SKM-1 (cell line): ENCODE measurements around the gene LNPEP.

ENCODE experiments used
- DNase-seq: peaks from one replicate; lab custom pipeline; 2025; ENCODE audit not compliant: unreplicated experiment; lab: John Stamatoyannopoulos, UW

The LNPEP gene

DNA sequence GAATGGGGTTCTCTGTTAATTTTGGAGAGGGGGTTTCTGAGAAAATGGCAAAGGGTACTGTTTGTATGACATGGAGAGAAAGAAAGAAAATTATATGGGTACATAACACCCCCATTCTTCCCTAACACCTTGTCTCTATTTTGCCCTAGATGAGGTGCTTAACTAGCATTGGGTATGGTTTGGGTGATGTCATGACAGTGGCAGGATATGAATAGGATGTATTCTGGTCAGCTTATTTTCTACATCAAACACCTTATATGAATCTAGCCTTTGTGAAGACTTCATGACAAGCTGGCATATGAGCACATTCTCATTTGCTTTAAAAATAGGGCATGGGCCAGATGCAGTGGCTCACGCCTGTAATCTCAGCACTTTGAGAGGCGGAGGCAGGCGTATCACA lies 58.6 kb downstream of the LNPEP start:
- DNase-seq, result no peak

DNA sequence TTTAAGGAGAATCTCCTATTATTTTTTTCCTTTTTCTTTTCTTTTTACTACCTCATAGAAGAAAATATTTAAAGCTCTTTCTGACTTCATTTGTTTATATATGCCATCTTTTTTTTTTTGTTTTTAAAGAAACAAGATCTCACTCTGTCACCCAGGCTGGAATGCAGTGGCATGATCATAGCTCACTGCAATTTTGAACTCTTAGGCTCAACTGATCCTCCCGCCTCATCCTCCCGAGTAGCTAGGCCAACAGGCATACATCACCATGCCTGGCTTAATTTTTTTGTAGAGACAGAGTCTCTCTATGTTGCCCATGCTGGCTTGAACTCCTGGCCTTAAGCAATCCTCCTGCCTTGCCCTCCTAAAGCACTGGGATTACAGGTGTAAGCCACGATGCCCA lies 59.5 kb downstream of the LNPEP start:
- DNase-seq, result no peak

DNA sequence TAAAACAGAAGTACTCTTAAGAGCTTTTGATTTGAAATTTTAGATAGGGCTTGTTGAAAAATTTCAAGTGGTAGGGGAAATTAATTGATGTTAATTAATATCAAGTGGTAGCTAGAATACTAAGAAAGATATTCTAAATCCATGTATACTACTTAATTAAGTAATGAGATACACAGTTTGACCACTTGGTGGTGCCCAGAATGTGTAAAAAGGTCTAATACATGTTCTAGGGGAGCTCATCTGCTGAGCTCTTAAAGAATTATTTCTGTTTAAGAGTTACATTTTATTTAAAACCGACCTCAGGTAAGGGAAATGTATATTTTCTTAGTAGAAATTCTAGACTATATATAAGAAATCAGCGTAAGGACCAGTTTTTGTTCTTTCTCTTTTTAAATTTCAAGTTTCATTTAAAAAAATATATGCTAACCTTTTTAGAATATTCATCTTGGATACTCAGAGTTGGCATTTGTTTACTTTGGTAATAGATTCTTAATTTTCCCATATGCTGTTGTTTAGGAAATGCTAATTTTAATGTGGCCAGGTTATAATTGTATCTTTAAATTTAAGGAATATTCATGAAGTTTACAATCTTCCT lies 61.5 kb downstream of the LNPEP start:
- no peak for DNase-seq

DNA sequence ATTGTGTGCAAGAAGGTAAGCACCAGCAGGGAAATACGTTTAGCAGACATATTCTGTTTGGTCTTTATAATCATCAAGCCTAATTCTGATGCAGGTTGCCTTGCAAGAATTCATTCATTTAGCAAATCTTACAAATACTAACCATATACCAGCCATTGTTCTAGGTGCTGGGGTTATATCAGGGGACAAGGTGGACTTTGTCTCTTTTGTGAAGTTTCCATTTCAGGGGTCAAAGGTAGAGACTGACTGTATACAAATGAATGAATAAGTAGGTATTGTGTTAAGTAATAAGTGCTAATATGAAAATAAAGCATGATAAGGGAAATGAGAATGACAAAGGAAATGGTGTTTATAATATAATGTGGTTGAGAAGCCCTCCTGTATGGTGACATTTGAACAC lies 64.0 kb downstream of the LNPEP start:
- no peak for DNase-seq

DNA sequence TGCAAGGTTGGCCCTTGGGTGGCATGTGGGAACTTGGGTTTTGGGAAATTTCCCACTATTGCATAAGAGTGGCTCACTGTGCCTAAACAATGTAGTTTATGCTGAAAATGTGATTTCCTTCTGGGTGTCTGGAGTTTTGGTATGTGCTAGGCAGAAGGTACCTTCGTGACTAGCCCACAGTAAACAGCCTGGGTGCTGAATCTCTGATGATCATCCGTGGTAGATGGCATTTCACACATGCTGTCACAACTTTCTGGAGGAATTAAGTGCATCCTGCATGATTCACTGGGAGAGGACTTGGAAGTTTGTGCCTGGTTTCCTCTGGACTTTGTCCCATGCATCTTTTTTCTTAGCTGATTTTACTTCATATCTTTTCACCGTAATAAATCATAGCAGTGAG lies 64.5 kb downstream of the LNPEP start:
- DNase-seq, result no peak

DNA sequence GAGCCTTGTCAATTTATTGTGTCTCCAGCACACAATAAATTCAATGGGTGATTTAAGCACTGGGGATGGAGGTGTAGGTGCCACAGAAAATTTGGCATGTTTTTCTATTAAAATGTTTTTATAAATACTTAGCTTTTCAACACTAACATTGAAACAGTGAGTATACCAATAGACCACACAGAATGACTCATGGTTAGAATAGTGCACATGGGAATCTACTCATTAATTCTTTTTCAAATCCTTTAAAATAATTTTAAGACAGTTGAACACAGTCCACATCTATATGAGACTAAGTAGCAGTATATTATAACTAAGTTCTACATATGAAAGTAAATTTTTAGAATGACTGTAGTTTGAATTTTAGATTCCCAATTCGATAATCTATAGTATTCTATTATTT lies 67.1 kb downstream of the LNPEP start:
- DNase-seq, result no peak

DNA sequence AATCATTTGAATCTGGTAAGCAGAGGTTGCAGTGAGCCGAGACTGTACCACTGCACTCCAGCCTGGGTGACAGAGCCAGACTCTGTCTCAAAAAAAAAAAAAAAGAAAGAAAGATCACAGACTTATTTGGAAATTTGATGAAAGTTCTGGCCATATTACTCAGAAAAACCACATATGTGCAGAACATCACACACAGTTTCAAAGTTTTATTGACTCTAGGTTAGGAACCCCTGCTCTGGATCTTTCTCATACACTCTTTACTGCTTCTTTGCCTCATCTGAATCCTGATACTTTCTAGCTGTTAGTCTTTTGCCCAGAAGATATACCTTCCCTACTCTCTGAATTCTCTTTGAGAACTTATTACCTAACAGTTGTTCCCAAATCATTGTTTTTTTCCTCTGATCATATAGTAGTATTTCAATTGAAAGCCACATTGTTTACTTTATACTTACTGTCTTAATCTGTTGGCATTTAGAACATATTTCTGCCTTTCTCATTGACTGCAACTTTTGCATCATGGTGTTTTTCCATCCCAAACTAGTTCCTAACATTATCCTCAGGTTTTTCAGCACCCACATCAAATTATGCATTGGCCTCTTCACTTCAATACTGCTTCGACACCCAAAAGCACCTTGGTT lies 68.7 kb downstream of the LNPEP start:
- DNase-seq, result no peak

DNA sequence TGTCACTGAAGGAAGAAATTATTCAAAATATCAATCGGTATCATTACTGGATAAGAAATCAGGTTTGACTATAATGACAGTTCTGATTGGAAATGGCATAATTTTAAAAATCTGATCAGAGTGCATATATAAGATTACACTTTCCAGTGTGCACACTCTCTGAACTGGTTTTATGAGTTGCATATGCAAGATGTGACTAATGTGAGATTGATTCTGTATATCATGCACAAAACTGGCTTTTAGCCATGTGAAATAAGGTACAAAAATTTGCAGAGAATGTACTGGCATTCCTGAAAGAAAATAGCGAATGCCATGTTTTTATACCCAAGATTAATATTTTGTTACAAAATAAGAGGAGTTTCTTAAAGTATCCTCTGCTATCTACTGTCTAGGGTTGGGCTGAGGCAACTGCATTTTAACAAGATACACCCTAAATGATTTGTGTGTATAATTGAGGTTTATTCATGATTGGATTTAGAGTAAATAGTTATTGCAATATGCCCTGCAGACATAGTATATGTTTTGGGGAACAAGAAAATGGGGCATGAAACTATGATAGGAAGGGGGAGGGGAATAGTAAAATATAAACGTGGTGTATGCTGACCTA lies 70.7 kb downstream of the LNPEP start:
- no peak for DNase-seq

DNA sequence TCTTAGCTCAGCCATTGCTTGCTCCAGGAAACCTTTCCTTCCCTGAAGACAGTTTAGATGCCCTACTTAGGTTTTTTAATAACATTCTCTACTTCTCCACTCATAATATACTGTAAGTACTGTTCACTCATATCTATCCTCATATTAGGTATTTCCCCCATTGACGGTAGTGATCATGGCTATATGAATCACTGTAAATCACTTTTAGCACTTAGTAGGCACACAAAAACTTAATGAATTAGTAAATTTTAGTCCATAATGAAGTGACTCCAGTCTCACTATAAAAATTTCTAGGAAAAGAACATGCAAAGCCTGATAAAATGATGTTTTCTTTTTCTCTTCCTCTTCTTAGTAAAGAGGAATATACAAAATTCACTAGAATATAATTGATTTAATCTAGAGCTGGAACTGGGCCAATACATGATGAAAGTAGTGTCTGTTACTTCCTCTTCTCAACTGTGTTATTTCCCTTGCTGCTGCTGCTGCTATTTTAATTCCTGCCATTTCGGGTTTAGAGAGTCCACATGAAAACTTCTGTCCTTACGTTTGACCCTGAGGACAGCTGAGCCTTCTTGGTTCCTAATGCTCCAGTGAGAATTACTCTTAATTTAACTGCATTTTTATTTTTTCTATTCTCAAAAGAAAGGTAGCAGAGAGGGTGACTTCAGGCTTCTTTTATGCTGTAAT lies 73.5 kb downstream of the LNPEP start:
- peak; percentile 68 for DNase-seq

DNA sequence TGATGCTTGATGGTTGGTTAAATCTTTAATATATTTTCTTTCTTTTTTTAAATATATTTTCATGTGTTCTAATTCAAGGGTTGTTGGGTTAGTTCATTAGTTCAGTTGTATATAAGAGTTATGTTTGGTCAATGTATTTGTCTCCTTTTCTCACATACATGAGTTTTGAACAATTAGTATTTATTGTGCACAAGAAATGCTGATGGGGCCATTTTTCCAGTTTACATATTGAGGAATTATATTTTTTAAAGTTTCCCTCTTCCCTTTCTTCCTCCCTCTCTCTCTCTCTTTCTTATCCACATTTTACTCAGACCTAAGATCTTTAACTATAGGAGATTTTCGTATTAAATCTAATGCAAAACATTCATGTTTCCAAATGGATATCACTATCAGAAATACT lies 74.0 kb downstream of the LNPEP start:
- no peak for DNase-seq

DNA sequence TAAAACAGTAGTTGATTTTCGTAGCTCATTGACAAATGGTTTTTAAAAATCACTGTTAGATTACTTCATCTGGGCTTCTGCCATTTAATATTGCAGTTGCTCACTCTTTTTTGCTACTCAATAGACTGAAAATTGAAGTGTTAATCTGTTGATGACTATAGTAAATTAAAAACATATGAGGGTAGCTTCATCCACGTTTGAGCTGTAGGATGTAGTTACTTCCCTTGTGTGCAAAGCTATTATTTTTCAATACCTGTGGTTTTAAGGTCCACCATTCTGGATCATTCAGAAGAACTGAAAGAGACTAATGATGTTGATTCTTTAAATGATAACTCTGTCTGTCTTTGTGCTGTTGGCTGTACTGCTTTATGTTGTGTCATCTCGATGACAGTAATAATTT lies 74.7 kb downstream of the LNPEP start:
- DNase-seq, result no peak

DNA sequence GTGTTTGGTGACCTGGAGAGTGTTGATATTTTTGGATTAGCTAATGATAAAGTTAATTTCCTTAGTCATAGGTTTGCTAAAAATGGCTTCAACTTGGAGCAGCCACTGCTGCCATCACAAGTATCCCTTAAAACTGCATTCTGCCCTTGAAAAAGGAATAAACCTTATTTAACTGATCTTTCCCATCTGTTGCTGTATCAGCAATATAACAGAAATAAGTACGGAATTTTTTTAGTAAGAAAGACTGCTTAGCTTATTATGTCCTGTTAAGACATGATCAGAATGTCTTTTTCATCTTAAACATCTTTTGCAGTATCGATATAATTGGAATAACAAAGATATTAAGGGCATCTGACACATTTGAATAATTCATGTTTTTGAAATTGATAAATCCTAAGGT lies 75.7 kb downstream of the LNPEP start:
- DNase-seq, result no peak

DNA sequence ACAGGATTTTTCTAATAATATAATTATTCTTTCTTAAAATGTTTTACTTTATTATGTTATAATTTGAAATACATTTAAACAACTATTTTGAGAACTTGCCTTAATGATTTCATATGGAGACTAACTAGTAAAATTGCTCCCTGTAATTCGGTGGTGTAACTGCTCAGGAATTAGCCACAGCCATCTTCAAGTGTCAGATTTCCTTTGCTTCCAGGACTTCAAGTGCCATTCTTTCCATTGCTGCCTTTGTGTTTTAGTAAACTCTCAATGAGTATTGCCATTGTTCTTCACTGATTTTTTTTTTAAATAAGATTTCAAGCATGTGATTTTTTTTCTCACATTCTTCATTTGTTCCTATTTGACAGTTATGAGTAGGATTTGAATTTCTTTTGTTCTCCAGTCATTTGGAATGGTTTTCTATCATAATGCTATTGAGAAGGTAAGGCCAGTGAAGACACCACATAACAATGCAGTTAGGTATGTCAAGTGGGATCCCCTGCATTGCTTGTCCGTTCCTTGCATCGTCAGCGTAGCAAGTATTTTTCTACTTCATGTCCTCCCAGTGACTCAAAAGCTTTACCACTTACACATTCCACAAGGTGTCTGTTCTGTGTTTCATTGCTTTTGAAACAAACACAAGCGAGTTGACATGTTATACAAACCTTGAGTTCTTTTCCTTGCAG lies 83.7 kb downstream of the LNPEP start:
- DNase-seq, result no peak

DNA sequence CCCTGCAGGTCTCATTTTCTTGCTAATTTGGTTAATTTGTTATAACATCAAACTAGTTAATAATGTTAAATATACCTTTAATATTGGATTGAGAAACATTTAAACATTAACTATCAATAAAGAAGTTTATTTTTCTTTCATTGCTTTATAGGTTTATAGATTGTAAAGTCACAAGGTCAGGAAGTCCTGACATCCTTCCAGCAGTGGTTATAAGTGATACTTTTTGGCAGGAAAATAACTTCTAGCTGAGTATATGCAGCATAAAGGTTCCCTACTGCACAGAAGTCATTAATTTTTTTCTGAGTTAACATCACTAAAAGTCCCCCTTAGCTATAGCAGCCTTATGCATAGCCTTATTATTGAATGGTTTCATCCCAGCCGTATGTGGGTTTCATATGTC lies 85.5 kb downstream of the LNPEP start:
- DNase-seq, result no peak

DNA sequence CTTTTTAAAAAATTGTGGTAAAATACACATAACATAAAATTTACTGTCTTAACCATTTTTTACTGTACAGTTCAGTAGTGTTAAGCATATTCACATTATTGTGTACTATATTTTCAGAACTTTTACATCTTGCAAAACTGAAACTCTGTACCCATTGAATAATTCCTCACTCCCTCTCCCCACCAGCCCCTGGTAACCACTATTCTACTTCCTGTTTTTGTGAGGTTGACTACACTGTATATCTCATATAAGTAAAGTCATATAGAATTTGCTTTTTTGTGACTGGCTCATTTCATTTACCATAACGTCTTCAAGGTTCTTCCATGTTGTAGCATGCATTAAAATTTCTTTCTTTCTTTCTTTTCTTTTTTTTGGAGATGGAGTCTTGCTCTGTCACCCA lies 87.0 kb downstream of the LNPEP start:
- DNase-seq, result no peak

DNA sequence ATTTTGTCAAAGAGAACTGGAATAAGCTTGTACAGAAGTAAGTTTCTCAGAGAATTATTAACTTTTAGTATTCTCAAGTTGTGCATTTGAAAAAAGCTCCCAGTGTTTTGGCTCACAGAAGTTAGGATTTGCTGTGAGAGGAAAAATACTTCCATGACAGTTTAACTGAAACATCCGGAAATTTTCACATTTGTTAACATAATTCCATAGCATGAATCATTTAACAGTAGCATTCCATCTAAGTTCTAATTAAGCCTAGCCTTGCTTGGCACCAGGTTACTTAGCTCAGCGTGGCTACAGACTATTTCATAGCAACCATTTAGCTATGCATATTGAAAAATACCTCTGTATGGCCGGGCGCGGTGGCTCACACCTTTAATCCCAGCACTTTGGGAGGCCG lies 90.8 kb downstream of the LNPEP start:
- no peak for DNase-seq

DNA sequence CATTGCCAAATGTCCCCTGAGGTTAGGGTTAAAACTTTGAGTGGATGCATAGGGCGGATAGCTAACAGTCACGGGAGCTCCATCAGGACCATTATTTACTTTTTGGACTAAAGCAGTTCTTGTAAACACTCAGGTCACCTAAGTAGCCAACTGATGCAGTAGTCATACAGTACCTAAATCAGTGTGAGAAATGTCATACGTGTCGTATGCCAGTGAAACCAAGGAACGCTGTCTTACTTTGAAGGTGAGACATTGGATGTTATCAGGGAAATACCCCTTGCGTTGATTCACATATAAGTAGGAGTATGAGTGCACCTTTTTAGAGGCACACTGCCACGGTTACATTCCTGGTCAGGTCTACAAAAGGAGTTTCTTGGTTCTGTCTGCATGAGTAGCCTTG lies 101.9 kb downstream of the LNPEP start:
- DNase-seq, result no peak

DNA sequence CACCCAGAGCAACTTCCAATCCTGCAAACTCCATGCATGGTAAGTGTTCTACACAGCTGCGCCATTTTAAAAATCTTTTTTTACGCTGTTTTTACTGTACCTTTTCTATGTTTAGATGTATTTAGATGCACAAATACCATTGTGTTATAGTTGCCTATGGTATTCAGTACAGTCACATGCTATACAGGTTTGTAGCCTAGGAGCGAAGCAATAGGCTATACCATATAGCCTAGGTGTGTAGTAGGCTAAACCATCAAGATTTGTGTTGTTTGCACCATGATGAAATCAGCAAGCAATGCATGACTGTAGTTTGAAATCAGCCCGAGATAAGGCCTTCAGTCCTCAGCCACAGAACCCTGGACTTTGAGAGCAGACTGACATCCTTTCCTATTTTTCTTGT lies 105.4 kb downstream of the LNPEP start:
- no peak for DNase-seq

DNA sequence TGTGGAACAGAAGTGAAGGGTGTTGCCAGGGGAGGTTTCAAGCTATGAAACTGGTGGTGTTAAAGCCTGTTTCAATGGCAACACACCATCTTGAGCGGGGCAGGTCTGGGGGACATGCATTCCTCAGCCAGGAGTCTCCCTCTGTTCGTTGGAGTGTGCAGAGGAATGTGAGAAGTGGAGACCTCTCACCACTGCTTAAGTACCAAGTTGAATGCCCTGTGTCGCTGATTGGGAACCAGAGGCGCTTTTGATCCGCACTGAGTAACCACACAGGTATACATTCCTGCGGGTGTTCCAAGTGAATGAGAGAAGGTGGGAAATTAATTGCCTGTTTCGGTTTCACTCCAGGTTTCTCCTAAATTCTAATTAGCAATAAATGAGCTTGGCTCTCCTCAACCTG lies 107.1 kb downstream of the LNPEP start:
- DNase-seq, result no peak

DNA sequence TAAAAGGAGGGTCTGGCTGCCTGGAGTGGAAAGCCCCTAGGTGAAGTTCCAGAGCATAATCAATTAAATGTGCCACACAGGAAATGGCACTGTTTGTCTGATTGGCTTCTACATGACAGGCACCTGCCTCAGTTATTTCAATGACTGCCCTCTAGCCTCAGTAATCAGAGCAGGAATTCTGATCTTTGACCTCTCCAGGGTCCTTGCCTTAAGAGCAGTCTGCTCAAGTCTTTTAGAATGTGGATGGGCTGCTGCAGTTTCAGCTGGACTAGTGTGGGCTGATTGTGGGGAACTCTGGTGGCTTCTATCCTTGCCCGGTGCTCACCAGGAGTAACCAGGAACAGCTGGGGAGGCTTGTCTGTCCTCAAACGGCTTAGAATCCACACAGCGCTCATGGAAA lies 107.6 kb downstream of the LNPEP start:
- no peak for DNase-seq

DNA sequence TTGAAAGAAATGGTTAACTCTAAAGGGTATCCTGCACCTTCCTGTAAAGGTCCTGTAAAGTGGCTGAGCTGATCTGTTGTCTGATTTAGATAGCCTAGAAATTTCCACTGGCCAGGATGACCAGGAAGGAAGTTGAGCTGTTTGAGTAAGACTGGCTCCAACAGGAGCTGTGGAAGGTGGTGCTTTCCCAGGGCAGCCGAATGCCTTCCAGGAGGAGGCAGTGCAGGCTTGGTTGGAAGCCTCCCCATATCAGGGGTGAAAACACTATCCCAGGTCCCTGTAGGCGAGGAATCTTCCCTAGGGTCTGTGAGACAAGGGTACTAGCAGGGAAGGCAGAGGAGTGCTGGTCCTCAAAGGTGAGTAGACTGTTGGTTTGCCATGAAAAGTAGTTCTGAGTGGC lies 108.2 kb downstream of the LNPEP start:
- DNase-seq, result no peak
